GM12801 (cell line): ENCODE data around the gene COQ3.

Experiments used
- TF ChIP-seq, protein P1 (sequence below): IDR thresholded peaks from one replicate; pipeline ENCODE4 v1.5.1; 2011; ENCODE audit warnings: control low read depth; ENCODE audit not compliant: insufficient read length; ENCODE audit errors: extremely low read depth

Gene COQ3

DNA sequence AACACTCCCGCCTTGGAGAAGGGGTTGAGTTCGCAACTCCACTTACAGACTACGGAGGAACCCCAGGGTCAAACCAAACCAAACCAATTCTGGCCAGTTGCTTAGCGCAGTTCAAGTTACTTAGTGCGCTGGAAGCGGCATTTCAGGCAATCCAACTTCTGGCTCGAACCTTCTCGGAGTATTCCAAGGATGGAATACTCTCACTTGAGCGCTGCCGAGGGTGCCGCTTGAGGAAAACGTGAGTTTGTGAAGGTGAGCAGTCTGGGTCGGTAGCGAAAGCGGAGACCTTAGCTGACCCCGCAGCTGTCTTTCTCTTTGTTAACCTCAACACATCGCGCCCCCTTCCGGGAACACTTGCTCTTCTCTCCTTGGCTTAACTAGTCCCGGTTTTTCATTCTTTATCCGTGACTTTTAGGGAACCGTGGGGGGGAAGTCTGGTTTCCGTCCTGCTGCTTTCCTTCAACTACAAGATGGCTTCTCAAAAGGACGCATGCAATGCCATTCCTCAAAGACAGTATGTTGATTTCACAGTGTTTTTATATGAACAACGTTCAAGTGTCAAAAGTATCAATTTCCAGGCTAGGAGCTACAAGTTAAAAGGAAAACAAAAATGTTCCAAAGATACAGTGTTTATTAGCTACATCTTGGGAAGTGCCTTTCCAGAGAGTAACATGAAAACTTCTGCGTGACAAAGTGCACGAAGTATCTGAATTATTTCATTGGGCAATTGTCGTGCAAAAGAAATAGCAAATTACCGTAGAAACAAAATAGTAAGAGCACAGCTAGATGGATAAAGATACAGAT is 31.9 kb upstream of the COQ3 start:
- TF ChIP-seq, protein P1, sequence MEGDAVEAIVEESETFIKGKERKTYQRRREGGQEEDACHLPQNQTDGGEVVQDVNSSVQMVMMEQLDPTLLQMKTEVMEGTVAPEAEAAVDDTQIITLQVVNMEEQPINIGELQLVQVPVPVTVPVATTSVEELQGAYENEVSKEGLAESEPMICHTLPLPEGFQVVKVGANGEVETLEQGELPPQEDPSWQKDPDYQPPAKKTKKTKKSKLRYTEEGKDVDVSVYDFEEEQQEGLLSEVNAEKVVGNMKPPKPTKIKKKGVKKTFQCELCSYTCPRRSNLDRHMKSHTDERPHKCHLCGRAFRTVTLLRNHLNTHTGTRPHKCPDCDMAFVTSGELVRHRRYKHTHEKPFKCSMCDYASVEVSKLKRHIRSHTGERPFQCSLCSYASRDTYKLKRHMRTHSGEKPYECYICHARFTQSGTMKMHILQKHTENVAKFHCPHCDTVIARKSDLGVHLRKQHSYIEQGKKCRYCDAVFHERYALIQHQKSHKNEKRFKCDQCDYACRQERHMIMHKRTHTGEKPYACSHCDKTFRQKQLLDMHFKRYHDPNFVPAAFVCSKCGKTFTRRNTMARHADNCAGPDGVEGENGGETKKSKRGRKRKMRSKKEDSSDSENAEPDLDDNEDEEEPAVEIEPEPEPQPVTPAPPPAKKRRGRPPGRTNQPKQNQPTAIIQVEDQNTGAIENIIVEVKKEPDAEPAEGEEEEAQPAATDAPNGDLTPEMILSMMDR, result no peak

DNA sequence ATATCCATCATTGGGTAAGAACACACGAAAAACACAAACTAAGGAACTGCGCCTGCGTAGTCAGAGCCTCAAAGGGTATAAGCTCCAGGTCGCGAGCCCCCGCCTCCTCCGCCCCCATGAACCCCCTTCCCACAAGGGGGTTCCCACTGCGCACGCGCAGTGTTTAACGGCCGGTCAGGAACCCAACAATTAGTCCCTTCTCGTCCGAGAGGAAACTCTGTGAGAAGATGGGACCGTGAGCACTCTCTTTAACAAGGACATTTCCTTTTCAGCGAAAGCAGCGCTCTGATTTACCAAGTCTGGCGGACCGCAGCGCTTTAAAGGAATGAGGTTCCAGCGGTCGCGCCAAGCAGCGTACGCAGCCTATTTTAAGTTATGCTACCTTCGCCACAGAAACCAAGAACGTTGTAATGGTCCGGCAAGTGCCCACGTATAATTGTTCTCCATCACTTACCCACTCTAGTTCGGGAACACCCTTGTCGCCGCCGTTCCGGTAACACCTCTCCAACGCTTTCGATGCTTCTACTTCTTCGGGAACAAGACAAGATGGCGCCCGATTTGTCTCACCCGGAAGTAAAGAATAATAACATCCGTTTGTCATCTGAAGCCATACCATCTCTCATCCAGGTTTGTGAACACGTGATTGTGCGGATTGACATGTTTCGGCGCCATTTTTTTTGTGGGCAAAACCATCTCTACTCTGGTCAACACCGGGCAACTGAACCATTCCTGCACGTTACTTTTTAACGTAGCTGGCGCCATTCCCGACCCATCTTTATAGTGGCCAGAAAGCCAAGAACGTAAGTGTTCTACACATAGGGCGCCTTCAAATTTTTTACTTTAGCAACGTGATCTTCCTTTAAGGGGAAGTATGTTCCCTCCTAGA is 31.0 kb upstream of the COQ3 start, which contains the start of gene PNISR:
PNISR (minus strand) TSS at position 548 of the 886 bp plus-strand sequence. CDS start 10,649 bp downstream, outside the sequence.
- TF ChIP-seq, protein P1, result no peak

DNA sequence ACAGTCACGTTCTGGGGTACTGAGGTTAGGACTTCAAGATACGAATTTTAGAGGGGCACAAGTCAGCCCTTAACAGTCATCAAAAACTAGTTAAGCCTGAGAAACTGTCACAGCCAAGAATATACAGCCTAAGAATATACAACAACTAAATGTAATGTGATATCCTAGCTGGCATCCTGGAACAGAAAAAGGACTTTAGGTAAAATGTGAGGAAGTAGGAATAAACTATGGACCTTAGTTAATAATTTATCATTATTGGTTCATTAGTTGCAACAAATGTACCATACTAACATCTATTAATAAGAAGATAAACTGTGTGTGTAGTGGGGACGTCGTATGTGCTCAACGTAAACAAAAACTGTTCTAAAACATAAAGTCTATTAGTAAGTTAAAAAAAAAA is 30.0 kb upstream of the COQ3 start:
- TF ChIP-seq, protein P1, result no peak

DNA sequence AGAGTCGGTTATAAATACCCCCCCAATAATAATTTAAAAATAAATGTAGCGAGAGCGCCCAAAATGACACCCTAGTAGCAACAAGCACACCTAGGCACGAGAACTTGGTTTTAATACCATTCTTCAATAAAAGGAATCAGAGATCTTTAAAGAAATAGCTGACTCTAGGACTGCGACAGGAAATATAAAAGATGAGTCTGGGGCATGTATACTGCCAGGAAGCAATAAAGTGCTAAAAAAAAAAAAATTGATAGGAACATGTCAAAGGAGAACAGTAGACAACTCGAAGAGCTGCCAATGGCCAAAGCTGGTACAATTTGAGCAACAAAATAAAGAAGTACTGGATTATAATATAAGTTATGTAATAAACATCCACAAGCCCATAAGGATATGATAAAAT is 28.9 kb upstream of the COQ3 start:
- TF ChIP-seq, protein P1, result no peak

DNA sequence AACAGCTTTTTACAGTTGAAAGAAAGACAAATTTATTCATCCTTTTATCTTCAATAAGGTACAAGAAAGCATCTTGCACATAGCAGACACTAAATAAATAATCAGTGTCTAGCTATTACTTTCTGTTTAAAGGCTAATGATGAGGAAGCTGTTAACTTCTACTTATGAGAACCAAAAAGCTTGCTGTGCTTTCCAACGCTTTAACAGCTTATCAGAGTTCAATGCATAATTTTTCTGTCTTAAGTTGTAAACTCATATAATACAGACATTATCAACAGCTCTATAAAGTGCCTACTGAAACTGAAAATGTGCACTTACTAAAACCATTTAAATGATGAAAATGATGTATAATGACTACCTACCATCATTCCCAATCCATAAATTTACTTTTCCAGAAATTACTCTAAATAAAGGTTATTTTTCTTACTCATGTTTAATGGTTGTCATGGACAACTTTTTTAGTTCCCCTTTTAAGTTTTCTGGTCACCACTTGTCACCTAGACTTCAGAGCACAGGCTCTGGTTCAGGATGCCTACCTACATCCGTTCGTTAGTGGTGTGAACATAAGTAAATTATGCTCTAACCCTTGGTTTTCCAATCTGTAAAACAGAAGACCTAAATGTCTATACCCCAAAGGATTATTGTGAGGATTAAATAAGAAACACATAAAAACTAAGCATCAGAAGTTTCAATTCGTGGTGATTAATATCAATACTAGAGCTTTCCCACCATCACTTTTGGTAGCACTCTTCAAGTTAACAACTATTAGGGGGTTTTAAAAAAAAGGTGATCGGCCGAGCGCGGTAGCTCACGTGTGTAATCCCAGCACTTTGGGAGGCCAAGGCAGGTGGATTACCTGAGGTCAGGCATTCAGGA is 23.1 kb upstream of the COQ3 start:
- TF ChIP-seq, protein P1, result no peak

DNA sequence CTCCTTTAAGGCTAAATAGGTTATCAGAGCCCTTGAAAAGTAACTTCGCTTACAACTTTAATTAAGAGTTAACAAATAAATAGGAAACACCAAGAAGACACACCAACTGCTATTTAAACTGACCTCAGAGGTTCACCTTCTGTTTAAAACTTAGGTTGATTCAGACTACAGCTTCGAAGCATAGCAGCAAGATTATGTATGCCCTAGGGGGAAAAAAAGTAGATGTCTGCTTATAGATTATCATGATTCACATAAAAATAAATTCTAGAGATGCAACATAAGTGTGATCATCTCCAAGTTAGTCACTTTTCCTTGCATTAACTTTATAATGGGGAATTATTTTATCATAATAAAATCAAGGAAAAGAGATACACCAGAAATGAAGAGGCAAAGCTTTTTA is 22.2 kb upstream of the COQ3 start:
- TF ChIP-seq, protein P1, result no peak
